Measurements from ENCODE around the gene FRAT2.

DNA sequence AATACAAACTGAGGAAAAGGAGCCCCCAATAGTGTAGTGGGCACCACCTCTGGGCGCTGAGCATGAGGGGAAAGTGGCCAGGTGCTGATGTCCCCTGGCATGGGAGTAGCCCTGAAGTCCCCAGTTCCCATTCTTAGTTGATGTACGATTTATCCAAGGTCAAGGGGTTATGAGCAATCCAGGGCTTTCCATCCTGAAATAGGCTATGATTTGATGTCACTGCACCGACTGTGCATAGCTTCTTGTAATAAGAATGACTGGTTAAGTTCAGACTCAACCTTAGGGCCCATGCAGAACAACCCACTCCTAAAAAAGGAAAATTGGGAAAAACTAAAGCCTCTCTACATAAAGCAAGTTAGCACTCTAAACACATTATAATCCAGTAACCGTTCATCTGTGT, 11.0 kb downstream of the FRAT2 start:
- TF ChIP-seq, protein P1, sequence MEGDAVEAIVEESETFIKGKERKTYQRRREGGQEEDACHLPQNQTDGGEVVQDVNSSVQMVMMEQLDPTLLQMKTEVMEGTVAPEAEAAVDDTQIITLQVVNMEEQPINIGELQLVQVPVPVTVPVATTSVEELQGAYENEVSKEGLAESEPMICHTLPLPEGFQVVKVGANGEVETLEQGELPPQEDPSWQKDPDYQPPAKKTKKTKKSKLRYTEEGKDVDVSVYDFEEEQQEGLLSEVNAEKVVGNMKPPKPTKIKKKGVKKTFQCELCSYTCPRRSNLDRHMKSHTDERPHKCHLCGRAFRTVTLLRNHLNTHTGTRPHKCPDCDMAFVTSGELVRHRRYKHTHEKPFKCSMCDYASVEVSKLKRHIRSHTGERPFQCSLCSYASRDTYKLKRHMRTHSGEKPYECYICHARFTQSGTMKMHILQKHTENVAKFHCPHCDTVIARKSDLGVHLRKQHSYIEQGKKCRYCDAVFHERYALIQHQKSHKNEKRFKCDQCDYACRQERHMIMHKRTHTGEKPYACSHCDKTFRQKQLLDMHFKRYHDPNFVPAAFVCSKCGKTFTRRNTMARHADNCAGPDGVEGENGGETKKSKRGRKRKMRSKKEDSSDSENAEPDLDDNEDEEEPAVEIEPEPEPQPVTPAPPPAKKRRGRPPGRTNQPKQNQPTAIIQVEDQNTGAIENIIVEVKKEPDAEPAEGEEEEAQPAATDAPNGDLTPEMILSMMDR (conservative IDR thresholded peaks at IDR 0.05; ENCODE audit: low read depth, low read length), result no peak
- TF ChIP-seq EZH2 (IDR thresholded peaks at IDR 0.05; ENCODE audit: borderline replicate concordance, low read depth, low read length, poor library complexity, severe bottlenecking), result no peak

Measured in A673 (cell line).